H9 (cell line): ENCODE measurements around the gene DGCR8. TPM values are rescaled to one million over a fixed set of nuclear protein-coding genes. Genes with fewer than 3 reads are reported as not detected.

Source experiments
- DNase-seq: peaks from one replicate; pipeline ENCODE4 v3.0.0-alpha.2; 2017
- H2AFZ ChIP-seq: one replicate; pipeline ENCODE4 v1.6.1; 2013; ENCODE audit warnings: mild to moderate bottlenecking, low read length, control low read depth, moderate library complexity
- H2AK5ac ChIP-seq: 2 replicates; pipeline ENCODE4 v1.6.1; 2013; ENCODE audit warnings: low read length, control low read depth, mixed read lengths; ENCODE audit not compliant: insufficient read length
- H2BK120ac ChIP-seq: one replicate; pipeline ENCODE4 v1.6.1; 2013; ENCODE audit warnings: low read depth, mild to moderate bottlenecking, low read length, control low read depth, inconsistent platforms; ENCODE audit not compliant: poor library complexity, severe bottlenecking
- H2BK12ac ChIP-seq: 2 replicates; pipeline ENCODE4 v1.6.1; 2013; ENCODE audit warnings: low read length, control low read depth, mixed read lengths, low read depth; ENCODE audit not compliant: insufficient read length
- H2BK15ac ChIP-seq: 2 replicates; pipeline ENCODE4 v1.6.1; 2013; ENCODE audit warnings: low read depth, low read length, control low read depth
- H2BK20ac ChIP-seq: one replicate; pipeline ENCODE4 v1.6.1; 2013; ENCODE audit warnings: low read depth, mild to moderate bottlenecking, low read length, control low read depth, inconsistent platforms; ENCODE audit not compliant: poor library complexity, severe bottlenecking
- H2BK5ac ChIP-seq: 2 replicates; pipeline ENCODE4 v1.6.1; 2013; ENCODE audit warnings: low read length, control low read depth, mixed read lengths; ENCODE audit not compliant: insufficient read length
- H3K14ac ChIP-seq: 2 replicates; pipeline ENCODE4 v1.6.1; 2013; ENCODE audit warnings: low read length, control low read depth; ENCODE audit not compliant: insufficient read depth
- H3K18ac ChIP-seq: 2 replicates; pipeline ENCODE4 v1.6.1; 2013; ENCODE audit warnings: low read depth, mild to moderate bottlenecking, mixed read lengths, low read length, control low read depth; ENCODE audit not compliant: insufficient read length
- H3K23ac ChIP-seq: 2 replicates; pipeline ENCODE4 v1.6.1; 2013; ENCODE audit warnings: low read length, control low read depth, mixed read lengths, low read depth; ENCODE audit not compliant: insufficient read length
- H3K23me2 ChIP-seq: 2 replicates; pipeline ENCODE4 v1.6.1; 2013; ENCODE audit warnings: low read depth, mild to moderate bottlenecking, mixed read lengths, low read length, control low read depth; ENCODE audit not compliant: insufficient read length, poor library complexity, severe bottlenecking
- H3K27ac ChIP-seq: 2 replicates; pipeline ENCODE4 v1.5.1; 2013; ENCODE audit warnings: low read length, control low read depth, mixed read lengths, low read depth; ENCODE audit not compliant: insufficient read length
- H3K27me3 ChIP-seq: 2 replicates; pipeline ENCODE4 v1.6.1; 2013; ENCODE audit warnings: low read length, control low read depth, inconsistent platforms; ENCODE audit not compliant: insufficient read depth
- H3K4ac ChIP-seq: 2 replicates; pipeline ENCODE4 v1.6.1; 2013; ENCODE audit warnings: low read depth, mild to moderate bottlenecking, control low read depth, inconsistent platforms, low read length, moderate library complexity
- H3K4me1 ChIP-seq: 2 replicates; pipeline ENCODE4 v1.6.1; 2013; ENCODE audit warnings: low read length, control low read depth, inconsistent platforms; ENCODE audit not compliant: insufficient read depth
- H3K4me2 ChIP-seq: 2 replicates; pipeline ENCODE4 v1.6.1; 2013; ENCODE audit warnings: low read length, control low read depth, mixed read lengths; ENCODE audit not compliant: insufficient read length, insufficient read depth
- H3K56ac ChIP-seq: 2 replicates; pipeline ENCODE4 v1.6.1; 2013; ENCODE audit warnings: low read depth, mild to moderate bottlenecking, mixed read lengths, low read length, control low read depth; ENCODE audit not compliant: insufficient read length
- H3K79me1 ChIP-seq: 2 replicates; pipeline ENCODE4 v1.6.1; 2013; ENCODE audit warnings: low read depth, mild to moderate bottlenecking, moderate library complexity, low read length, control low read depth, inconsistent platforms; ENCODE audit not compliant: insufficient read depth, poor library complexity, severe bottlenecking
- H3K79me2 ChIP-seq: 2 replicates; pipeline ENCODE4 v1.6.1; 2013; ENCODE audit warnings: low read length, control low read depth, inconsistent platforms; ENCODE audit not compliant: insufficient read depth
- H3K9ac ChIP-seq: 2 replicates; pipeline ENCODE4 v1.6.1; 2013; ENCODE audit warnings: low read length, control low read depth, mixed read lengths; ENCODE audit not compliant: insufficient read length; ENCODE audit errors: extremely low read depth
- H3K9me3 ChIP-seq: one replicate; pipeline ENCODE4 v1.6.1; 2013; ENCODE audit warnings: low read depth, low read length, inconsistent platforms; ENCODE audit not compliant: control insufficient read depth
- H3T11ph ChIP-seq: one replicate; pipeline ENCODE4 v1.6.1; 2013; ENCODE audit warnings: mild to moderate bottlenecking, low read length, control low read depth, inconsistent platforms
- H4K20me1 ChIP-seq: one replicate; pipeline ENCODE4 v1.6.1; 2013; ENCODE audit not compliant: control insufficient read depth, insufficient read length, insufficient read depth
- H4K5ac ChIP-seq: 2 replicates; pipeline ENCODE4 v1.6.1; 2013; ENCODE audit warnings: low read depth, mild to moderate bottlenecking, mixed read lengths, low read length, control low read depth; ENCODE audit not compliant: insufficient read length
- H4K8ac ChIP-seq: replicated peaks from 2 replicates; pipeline ENCODE4 v1.6.1; 2013; ENCODE audit warnings: low read length, control low read depth, mixed read lengths, low read depth; ENCODE audit not compliant: insufficient read length
- H4K91ac ChIP-seq: 2 replicates; pipeline ENCODE4 v1.6.1; 2013; ENCODE audit warnings: low read depth, mild to moderate bottlenecking, moderate library complexity, mixed read lengths, low read length, control low read depth; ENCODE audit not compliant: insufficient read length
- H3K27ac Mint-ChIP-seq, 3 experiments: 2 replicates in 2 of 3; 3 replicates in 1 of 3; pipeline ENCODE4 v1.8.0; 2020 to 2021; ENCODE audit warnings: mixed read lengths in 3 of 3, mild to moderate bottlenecking in 1 of 3, moderate library complexity in 1 of 3
- H3K27me3 Mint-ChIP-seq: 2 replicates; pipeline ENCODE4 v1.8.0; 2021; ENCODE audit warnings: low read depth, mild to moderate bottlenecking, moderate library complexity, mixed read lengths
- H3K36me3 Mint-ChIP-seq, 3 experiments: 2 replicates in 2 of 3; 3 replicates in 1 of 3; pipeline ENCODE4 v1.8.0; 2020 to 2021; ENCODE audit warnings: low read depth in 3 of 3, mixed read lengths in 3 of 3; ENCODE audit not compliant: insufficient read depth in 1 of 3
- H3K4me1 Mint-ChIP-seq, 2 experiments: 2 replicates each; pipeline ENCODE4 v1.8.0; 2020; ENCODE audit warnings: mixed read lengths in 2 of 2
- H3K4me3 Mint-ChIP-seq, 2 experiments: 2 replicates in 1 of 2; 3 replicates in 1 of 2; pipeline ENCODE4 v1.8.0; 2020 to 2021; ENCODE audit warnings: mild to moderate bottlenecking in 2 of 2, mixed read lengths in 2 of 2, moderate library complexity in 1 of 2
- H3K9me3 Mint-ChIP-seq, 2 experiments: 2 replicates in 1 of 2; 3 replicates in 1 of 2; pipeline ENCODE4 v1.8.0; 2020; ENCODE audit warnings: mild to moderate bottlenecking in 2 of 2, mixed read lengths in 2 of 2, moderate library complexity in 1 of 2
- CTCF ChIP-seq: fragments of 200-600 bp; sonication (generic); conservative IDR thresholded peaks from 3 replicates; pipeline ENCODE4 v1.8.0; 2021; ENCODE audit warnings: antibody characterized with exemption, mild to moderate bottlenecking
- WGBS: extraction: QIAGEN DNeasy Blood & Tissue Kit; methylation state at CpG from one replicate; pipeline ENCODE4 v1.1.7; 2013; ENCODE audit warnings: missing lambda C conversion rate, low lambda C conversion rate, mixed read lengths; ENCODE audit not compliant: insufficient read length; ENCODE audit errors: extremely low coverage; 5-methylcytosine and 5-hydroxymethylcytosine counted together
- total RNA-seq: library from RNA; stranded (reverse); gene quantifications from 2 replicates; pipeline ENCODE4 v1.2.1, GENCODE V29; 2021

DGCR8 gene
- total RNA-seq, 1 experiment from 2014 or later: 74.5 TPM

- Histone ChIP-seq H3K9me3 (no peaks in the 10 kb centered on the region), H3K23me2 (no peaks in the 10 kb centered on the region), H3K4ac (no peak overlapping the region), H2BK120ac (no peak overlapping the region), H3T11ph (no peak overlapping the region), H4K91ac (no peak overlapping the region), H3K23ac (no peak overlapping the region), H3K79me1 (peaks cover 14% of the 10 kb centered on the region), H2BK20ac (no peak overlapping the region), H3K27ac (no peak overlapping the region), H3K4me2 (no peak overlapping the region), H3K27me3 (no peaks in the 10 kb centered on the region), H2BK15ac (no peak overlapping the region), H3K9ac (no peak overlapping the region), H3K14ac (no peak overlapping the region), H4K20me1 (peaks cover under 1% of the 10 kb centered on the region), H3K56ac (no peak overlapping the region), H4K8ac (no peak overlapping the region), H2BK12ac (no peak overlapping the region), H2BK5ac (no peak overlapping the region), H2AFZ (no peak overlapping the region), H4K5ac (no peak overlapping the region), H2AK5ac (no peak overlapping the region), H3K79me2 (peaks cover 27% of the 10 kb centered on the region), H3K18ac (no peak overlapping the region), H3K4me1 (no peaks in the 10 kb centered on the region)
- no peaks in the 10 kb centered on the region; the same call in 1 of the 2 replicates for H3K27me3 Mint-ChIP-seq
- H3K27ac Mint-ChIP-seq: peak overlapping the region in 1 of 3 experiments; percentile 52; a peak in 2 of 7 replicates
- no peaks in the 10 kb centered on the region for H3K9me3 Mint-ChIP-seq
- peaks cover 11 to 17% of the 10 kb centered on the region in 2 experiments for H3K4me1 Mint-ChIP-seq
- WGBS: no CpG with 5 or more reads among the region's 11 CpGs
- H3K36me3 Mint-ChIP-seq: peaks cover 52 to 85% (median 82%) of the 10 kb centered on the region in 3 experiments
- TF ChIP-seq CTCF: no peak
- no peak overlapping the region for H3K4me3 Mint-ChIP-seq
- DNase-seq: no peak
Measured at GRCh38 chr22:20124083-20124787, 44.2 kb downstream of the DGCR8 start.
